HG03103 (cell line): ENCODE results near the gene GNPNAT1.
"Not testable (repeated sequence)": the region's sequence is repeated elsewhere in the genome, so short reads cannot be mapped to it uniquely, and the experiment has no call there.

Experiments
- ATAC-seq: cut with Tn5 transposase; IDR thresholded peaks from one replicate; pipeline ENCODE4 v1.9.1; 2021; ENCODE audit warnings: low read depth; ENCODE audit not compliant: unreplicated experiment

GNPNAT1 gene

GRCh38 chr14:52790011-52790755 is 1.2 kb downstream of the GNPNAT1 start:
- ATAC-seq = no peak

- ATAC-seq = no peak
These were observed 2.3 kb downstream of the GNPNAT1 start for GRCh38 chr14:52789118-52789517.

- no peak for ATAC-seq
These were observed 4.5 kb downstream of the GNPNAT1 start for GRCh38 chr14:52786887-52787286.

GRCh38 chr14:52783206-52783605 is 8.2 kb downstream of the GNPNAT1 start:
- no peak for ATAC-seq

GRCh38 chr14:52781629-52782028 is 9.8 kb downstream of the GNPNAT1 start:
- no peak for ATAC-seq

GRCh38 chr14:52780893-52781292 is 10.5 kb downstream of the GNPNAT1 start:
- ATAC-seq = no peak

GRCh38 chr14:52778702-52779101 is 12.7 kb downstream of the GNPNAT1 start:
- no peak for ATAC-seq

GRCh38 chr14:52776816-52777215 is 14.6 kb downstream of the GNPNAT1 start:
- ATAC-seq = no peak

GRCh38 chr14:52769887-52770286 is 21.5 kb downstream of the GNPNAT1 start:
- no peak for ATAC-seq

GRCh38 chr14:52767058-52767833 is 24.2 kb downstream of the GNPNAT1 start:
- no peak for ATAC-seq

- not testable (repeated sequence) for ATAC-seq
These were observed 28.5 kb downstream of the GNPNAT1 start for GRCh38 chr14:52762923-52763322.

GRCh38 chr14:52759145-52759544 is 32.3 kb downstream of the GNPNAT1 start:
- ATAC-seq = no peak

- ATAC-seq = no peak
These were observed 35.6 kb downstream of the GNPNAT1 start for GRCh38 chr14:52755607-52756316.

- no peak for ATAC-seq
These were observed 42.6 kb downstream of the GNPNAT1 start for GRCh38 chr14:52748647-52749292.

GRCh38 chr14:52741865-52742264 is 49.5 kb downstream of the GNPNAT1 start:
- no peak for ATAC-seq

GRCh38 chr14:52740751-52741150 is 50.7 kb downstream of the GNPNAT1 start:
- no peak for ATAC-seq

GRCh38 chr14:52738409-52738808 is 53.0 kb downstream of the GNPNAT1 start:
- ATAC-seq = no peak

GRCh38 chr14:52735921-52736489 is 55.4 kb downstream of the GNPNAT1 start:
- no peak for ATAC-seq

- no peak for ATAC-seq
These were observed 57.6 kb downstream of the GNPNAT1 start for GRCh38 chr14:52733824-52734223.

GRCh38 chr14:52730709-52731111 is 60.7 kb downstream of the GNPNAT1 start:
- no peak for ATAC-seq
